Activated CD4-positive, alpha-beta memory T cell treated with anti-CD3 and anti-CD28 coated beads, Interleukin-2, amount 10 ng/mL, durations not matched to agents 7 days and 5 days (primary cell): ENCODE measurements around the gene PUS10. TPM values are rescaled to one million over a fixed set of nuclear protein-coding genes. Genes with fewer than 3 reads are reported as not detected.

ENCODE experiments used
- CTCF ChIA-PET: fragments of 350-600 bp; sonication (Branson Sonifier 250); formaldehyde crosslinking; loops from one replicate; lab custom pipeline; 2021; ENCODE audit warnings: antibody characterized with exemption, inconsistent platforms; lab: Charles Lee
- POLR2A ChIA-PET: fragments of 350-600 bp; sonication (Branson Sonifier 250); formaldehyde crosslinking; loops from one replicate; lab custom pipeline; 2021; ENCODE audit warnings: antibody characterized with exemption; lab: Charles Lee
- DNase-seq: peaks from one replicate; pipeline ENCODE4 v3.0.0-alpha.2; 2020
- H3K27ac Mint-ChIP-seq: one replicate; pipeline ENCODE4 v1.8.0; 2021; ENCODE audit warnings: mild to moderate bottlenecking, mixed read lengths
- H3K27me3 Mint-ChIP-seq: one replicate; pipeline ENCODE4 v1.8.0; 2021; ENCODE audit warnings: mixed read lengths
- H3K36me3 Mint-ChIP-seq: one replicate; pipeline ENCODE4 v1.8.0; 2021; ENCODE audit warnings: low read depth, mixed read lengths
- H3K4me1 Mint-ChIP-seq: one replicate; pipeline ENCODE4 v1.8.0; 2021; ENCODE audit warnings: mixed read lengths
- H3K4me3 Mint-ChIP-seq: one replicate; pipeline ENCODE4 v1.8.0; 2021; ENCODE audit warnings: mild to moderate bottlenecking, mixed read lengths
- H3K9me3 Mint-ChIP-seq: one replicate; pipeline ENCODE4 v1.8.0; 2021; ENCODE audit warnings: mixed read lengths
- total RNA-seq, 2 experiments: library from RNA; stranded (reverse); gene quantifications; one replicate each; pipeline ENCODE4 v1.2.3, GENCODE V29; 2021

The PUS10 gene
- total RNA-seq, 2 experiments from 2014 or later: 7.3 to 7.5 TPM

DNA sequence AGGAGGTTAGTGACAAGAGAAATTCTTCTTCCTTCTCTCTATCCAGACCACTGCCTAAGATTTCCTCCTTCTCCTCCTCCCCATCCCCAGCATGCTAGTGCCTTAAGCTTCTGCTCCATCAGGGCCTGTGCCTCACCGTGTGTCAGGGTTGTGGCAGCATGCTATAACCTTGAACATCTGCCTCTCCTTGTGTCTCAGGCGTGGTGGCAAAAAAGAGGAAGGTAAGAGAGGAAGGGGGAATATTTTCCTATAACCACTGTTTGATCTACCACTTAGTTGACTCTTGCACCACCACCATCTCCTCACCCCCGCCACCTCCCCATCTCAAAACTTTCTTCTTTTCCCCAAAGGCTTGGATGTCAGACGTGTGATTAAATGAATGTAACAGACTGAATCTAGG lies 38.8 kb downstream of the PUS10 start:
- POLR2A ChIA-PET: no interaction called here
- no peaks in the 10 kb centered on the region for H3K36me3 Mint-ChIP-seq
- CTCF ChIA-PET: no interaction called here
- H3K9me3 Mint-ChIP-seq: no peaks in the 10 kb centered on the region
- H3K4me1 Mint-ChIP-seq: peaks cover 23% of the 10 kb centered on the region
- DNase-seq: no peak
- H3K4me3 Mint-ChIP-seq: no peak overlapping the region
- H3K27me3 Mint-ChIP-seq: no peaks in the 10 kb centered on the region
- no peak overlapping the region for H3K27ac Mint-ChIP-seq

DNA sequence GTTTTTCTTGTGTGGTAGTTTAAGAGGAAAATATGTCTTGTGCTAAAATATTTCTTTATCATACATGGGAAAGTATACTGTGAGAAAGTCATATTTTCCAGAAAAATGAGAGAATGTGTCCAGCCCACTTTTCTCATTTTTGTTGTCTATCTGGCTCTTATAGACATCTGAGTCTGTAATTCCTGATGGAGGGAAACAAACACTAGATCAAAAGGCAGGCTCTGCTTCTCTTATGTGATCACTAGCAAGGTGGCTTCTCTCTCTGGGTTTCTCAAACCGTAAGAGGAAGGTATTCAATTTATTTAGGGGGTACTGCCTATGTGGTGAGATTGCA lies 40.5 kb downstream of the PUS10 start:
- no peaks in the 10 kb centered on the region for H3K9me3 Mint-ChIP-seq
- H3K36me3 Mint-ChIP-seq: no peaks in the 10 kb centered on the region
- no peak overlapping the region for H3K27ac Mint-ChIP-seq
- POLR2A ChIA-PET: interaction anchor here (1.5 kb wide), 1 partner anchor 12 kb away, joined by 6 read pairs; no protein-coding TSS in a partner anchor
- CTCF ChIA-PET: interaction anchor here (0.7 to 1.2 kb wide), 2 partner anchors 19 to 21 kb away, joined by 4 to 5 read pairs; no protein-coding TSS in a partner anchor
- H3K4me1 Mint-ChIP-seq: peaks cover 23% of the 10 kb centered on the region
- DNase-seq: no peak
- no peak overlapping the region for H3K4me3 Mint-ChIP-seq
- no peaks in the 10 kb centered on the region for H3K27me3 Mint-ChIP-seq

DNA sequence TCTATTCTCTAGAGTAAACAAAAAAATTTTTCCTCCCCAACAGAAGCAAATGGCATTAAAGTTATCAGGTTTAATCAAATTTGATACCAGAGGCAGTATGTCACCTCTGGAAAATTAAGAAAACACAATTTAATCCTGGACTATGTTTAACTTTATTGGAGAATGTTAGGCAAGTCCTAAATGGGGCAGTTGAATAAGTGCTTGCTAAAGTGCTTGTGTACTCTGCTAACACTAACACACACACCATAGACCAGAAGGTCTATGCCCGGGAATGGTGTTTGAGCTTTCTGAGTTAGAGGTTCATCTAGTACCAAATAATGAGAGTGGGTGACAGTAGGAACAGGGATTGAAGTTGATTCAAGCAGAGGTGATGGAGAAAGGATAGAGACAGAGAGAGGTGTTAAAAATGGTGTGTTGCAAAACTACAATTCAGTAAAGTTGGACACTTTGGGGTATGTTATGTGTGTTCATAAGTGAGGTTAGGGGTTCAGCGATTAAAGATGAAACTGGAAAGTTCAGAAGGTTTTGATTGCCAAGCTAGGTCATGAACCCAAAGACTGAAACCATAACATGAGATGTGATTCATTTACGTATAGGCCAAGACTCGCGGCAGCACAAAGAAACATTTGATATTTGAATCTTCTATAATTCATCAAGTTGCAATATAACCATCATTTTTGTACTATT lies 41.0 kb downstream of the PUS10 start:
- CTCF ChIA-PET: interaction anchor here (1.2 kb wide), 1 partner anchor 21 kb away, joined by 5 read pairs; no protein-coding TSS in a partner anchor
- Mint-ChIP-seq H3K27me3 (no peaks in the 10 kb centered on the region), H3K9me3 (no peaks in the 10 kb centered on the region), H3K4me1 (peaks cover 25% of the 10 kb centered on the region), H3K36me3 (no peaks in the 10 kb centered on the region), H3K4me3 (no peak overlapping the region), H3K27ac (no peak overlapping the region)
- POLR2A ChIA-PET: interaction anchor here (0.8 to 1.5 kb wide), 2 partner anchors 11 to 96 kb away, joined by 3 to 6 read pairs; partner anchors contain the start of gene REL
- DNase-seq: no peak

GRCh38 chr2:60976256-60976850 lies 41.7 kb downstream of the PUS10 start:
- H3K36me3 Mint-ChIP-seq: no peaks in the 10 kb centered on the region
- H3K4me1 Mint-ChIP-seq: peaks cover 29% of the 10 kb centered on the region
- no peak for DNase-seq
- no peaks in the 10 kb centered on the region for H3K27me3 Mint-ChIP-seq
- no peak overlapping the region for H3K27ac Mint-ChIP-seq
- H3K9me3 Mint-ChIP-seq: no peaks in the 10 kb centered on the region
- POLR2A ChIA-PET: interaction anchor here (0.8 to 1.5 kb wide), 2 partner anchors 10 to 95 kb away, joined by 3 to 6 read pairs; partner anchors contain the start of gene REL
- CTCF ChIA-PET: no interaction called here
- no peak overlapping the region for H3K4me3 Mint-ChIP-seq

GRCh38 chr2:60974652-60975051 lies 43.4 kb downstream of the PUS10 start:
- CTCF ChIA-PET: interaction anchor here (1.2 to 1.6 kb wide), 2 partner anchors 10 to 25 kb away, joined by 5 to 9 read pairs; no protein-coding TSS in a partner anchor

GRCh38 chr2:60973705-60974104 lies 44.4 kb downstream of the PUS10 start:
- POLR2A ChIA-PET: interaction anchor here (1.1 kb wide), 1 partner anchor 156 kb away, joined by 3 read pairs; no protein-coding TSS in a partner anchor
- Mint-ChIP-seq H3K9me3 (no peaks in the 10 kb centered on the region), H3K27ac (no peak overlapping the region), H3K4me3 (no peak overlapping the region), H3K27me3 (no peaks in the 10 kb centered on the region), H3K36me3 (no peaks in the 10 kb centered on the region), H3K4me1 (peaks cover 27% of the 10 kb centered on the region)
- no peak for DNase-seq
- CTCF ChIA-PET: interaction anchor here (0.7 to 1.6 kb wide), 3 partner anchors 9 to 26 kb away, joined by 3 to 9 read pairs (median 5); no protein-coding TSS in a partner anchor

More at GRCh38 chr2:60974652-60975051, 43.4 kb downstream of the PUS10 start:
- H3K9me3 Mint-ChIP-seq: no peaks in the 10 kb centered on the region
- no peak for DNase-seq
- no peaks in the 10 kb centered on the region for H3K36me3 Mint-ChIP-seq
- peaks cover 27% of the 10 kb centered on the region for H3K4me1 Mint-ChIP-seq
- H3K27ac Mint-ChIP-seq: no peak overlapping the region
- no peaks in the 10 kb centered on the region for H3K27me3 Mint-ChIP-seq
- no peak overlapping the region for H3K4me3 Mint-ChIP-seq
- POLR2A ChIA-PET: interaction anchor here (1.0 to 1.1 kb wide), 2 partner anchors 16 to 157 kb away, joined by 3 read pairs; no protein-coding TSS in a partner anchor

DNA sequence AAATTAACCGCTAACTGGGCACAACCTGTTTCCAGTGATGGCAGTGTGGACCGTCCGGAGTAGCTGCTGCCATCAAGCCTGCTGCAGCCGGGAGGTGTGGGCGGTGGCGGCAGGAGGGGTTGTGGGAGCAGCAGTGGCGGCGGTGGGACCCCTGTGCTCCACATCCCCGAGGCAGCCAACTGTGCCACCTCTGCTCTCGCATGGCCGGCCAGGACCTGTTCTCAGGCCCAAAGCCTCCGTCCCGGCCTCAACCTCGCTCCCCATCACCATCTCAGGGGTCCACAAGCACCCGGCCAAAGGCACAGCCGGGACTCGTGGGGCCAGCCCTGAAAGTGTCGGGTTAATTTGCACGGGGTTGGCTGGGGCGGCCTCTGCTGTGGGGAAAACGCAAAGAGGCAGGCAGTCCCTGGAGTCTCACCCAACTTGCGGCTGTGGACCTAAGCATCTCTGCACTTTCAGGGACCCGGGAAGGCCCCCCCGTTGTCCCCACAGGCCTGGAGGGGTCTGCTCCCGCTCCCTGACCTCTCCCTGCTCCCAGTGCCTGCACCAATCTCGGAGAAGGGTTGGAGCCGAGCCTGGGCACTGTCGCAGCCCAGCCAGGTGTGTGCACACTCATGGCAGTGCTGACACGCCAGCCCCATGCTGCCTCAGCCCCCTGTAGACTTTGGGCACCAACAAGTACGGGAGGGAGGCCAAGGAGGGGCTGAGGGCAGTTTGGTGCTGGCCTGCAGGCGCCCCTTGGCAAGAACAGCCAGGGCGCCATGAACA lies 45.0 kb downstream of the PUS10 start:
- Mint-ChIP-seq H3K4me1 (peaks cover 26% of the 10 kb centered on the region), H3K27ac (no peak overlapping the region), H3K4me3 (no peak overlapping the region), H3K27me3 (no peaks in the 10 kb centered on the region), H3K36me3 (no peaks in the 10 kb centered on the region), H3K9me3 (no peaks in the 10 kb centered on the region)
- DNase-seq: no peak
- ChIA-PET POLR2A (no interaction called here), CTCF (interaction anchor here (1.2 to 1.6 kb wide), 2 partner anchors 8 to 26 kb away, joined by 5 to 9 read pairs; no protein-coding TSS in a partner anchor)

DNA sequence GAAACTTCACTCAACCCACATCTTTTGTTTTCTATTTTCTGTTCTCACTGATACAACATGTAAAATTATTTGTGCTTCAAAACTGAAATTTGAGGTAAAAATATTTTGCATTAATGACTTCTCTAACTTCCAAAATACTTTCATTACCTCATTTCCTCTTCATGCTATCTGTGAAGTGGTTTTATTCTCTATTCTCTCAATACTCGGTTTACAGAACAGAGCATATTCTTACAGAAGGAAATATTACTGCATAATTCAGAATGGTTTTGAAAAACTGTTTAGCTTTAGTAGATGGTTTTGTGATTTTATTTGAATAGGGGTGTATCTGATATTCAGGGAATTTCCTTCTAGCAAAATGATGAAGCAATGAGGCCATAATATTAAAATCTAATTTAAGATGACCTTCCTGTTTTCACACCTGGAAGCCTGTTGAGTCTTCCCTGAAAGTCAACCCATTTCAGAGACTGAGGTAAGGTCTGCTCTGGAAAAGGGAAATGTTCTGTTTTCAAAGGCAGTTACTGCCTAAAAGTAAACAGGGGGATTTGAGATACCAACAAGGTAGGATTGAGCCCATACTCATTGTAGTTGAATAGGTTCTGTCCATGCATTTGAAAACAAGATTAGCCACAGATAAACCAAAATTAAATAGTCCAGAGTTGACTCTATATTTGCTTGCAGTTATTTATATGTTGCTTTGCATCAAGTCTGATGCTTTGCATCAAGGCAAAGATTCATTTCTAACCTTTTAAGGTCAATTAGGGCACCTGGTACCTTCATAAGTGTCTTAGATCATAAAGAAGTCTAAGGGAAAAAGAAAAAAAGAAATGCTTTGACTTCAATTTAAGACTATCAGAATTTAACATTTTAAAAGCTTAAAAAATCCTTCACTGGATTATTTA lies 51.3 kb downstream of the PUS10 start:
- ChIA-PET CTCF (interaction anchor here (1.0 to 3.0 kb wide), 4 partner anchors 12 to 258 kb away, joined by 3 to 8 read pairs (median 6); no protein-coding TSS in a partner anchor), POLR2A (interaction anchor here (1.4 to 3.9 kb wide), 3 partner anchors 10 to 85 kb away, joined by 4 to 25 read pairs (median 6); partner anchors contain the start of gene REL)
- Mint-ChIP-seq H3K4me3 (no peak overlapping the region), H3K9me3 (peaks cover 4% of the 10 kb centered on the region), H3K4me1 (peaks cover 33% of the 10 kb centered on the region), H3K36me3 (peaks cover 36% of the 10 kb centered on the region), H3K27me3 (no peaks in the 10 kb centered on the region), H3K27ac (peak overlapping the region; percentile 3)
- no peak for DNase-seq

DNA sequence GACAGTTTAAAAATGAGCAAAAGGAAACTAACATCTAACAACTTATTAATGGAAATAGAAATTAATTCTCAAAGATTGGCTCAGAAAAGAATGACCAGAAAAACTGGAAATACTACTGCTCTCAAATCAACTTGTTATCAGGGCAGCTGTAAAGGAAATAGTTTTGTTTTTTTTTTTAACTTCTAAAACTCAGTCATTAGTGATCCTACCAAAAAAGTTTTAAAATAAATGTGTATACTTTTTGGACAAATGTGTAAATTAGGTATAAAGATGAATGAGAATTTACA lies 52.6 kb downstream of the PUS10 start:
- Mint-ChIP-seq H3K9me3 (peaks cover 4% of the 10 kb centered on the region), H3K4me1 (peaks cover 27% of the 10 kb centered on the region)
- POLR2A ChIA-PET: interaction anchor here (0.7 to 3.9 kb wide), 6 partner anchors 12 to 213 kb away, joined by 3 to 25 read pairs (median 4); partner anchors contain the start of genes PAPOLG and REL

GRCh38 chr2:60964651-60965498 lies 53.2 kb downstream of the PUS10 start:
- peak overlapping the region; percentile 77 for H3K27ac Mint-ChIP-seq
- H3K9me3 Mint-ChIP-seq: peaks cover 4% of the 10 kb centered on the region
- peaks cover 27% of the 10 kb centered on the region for H3K4me1 Mint-ChIP-seq
- ChIA-PET POLR2A (interaction anchor here (0.7 to 3.9 kb wide), 9 partner anchors 12 to 213 kb away, joined by 3 to 25 read pairs (median 3); partner anchors contain the start of genes PAPOLG and REL), CTCF (interaction anchor here (0.7 to 3.0 kb wide), 6 partner anchors 9 to 145 kb away, joined by 3 to 9 read pairs (median 6); no protein-coding TSS in a partner anchor)
- DNase-seq: no peak
- no peak overlapping the region for H3K4me3 Mint-ChIP-seq
- H3K27me3 Mint-ChIP-seq: no peaks in the 10 kb centered on the region
- peaks cover 38% of the 10 kb centered on the region for H3K36me3 Mint-ChIP-seq

More for the DNA sequence above, 52.6 kb downstream of the PUS10 start:
- Mint-ChIP-seq H3K27ac (peak overlapping the region; percentile 77), H3K36me3 (peaks cover 38% of the 10 kb centered on the region), H3K27me3 (no peaks in the 10 kb centered on the region), H3K4me3 (no peak overlapping the region)
- CTCF ChIA-PET: interaction anchor here (1.5 to 3.0 kb wide), 4 partner anchors 9 to 34 kb away, joined by 3 to 9 read pairs (median 8); no protein-coding TSS in a partner anchor
- DNase-seq: no peak

DNA sequence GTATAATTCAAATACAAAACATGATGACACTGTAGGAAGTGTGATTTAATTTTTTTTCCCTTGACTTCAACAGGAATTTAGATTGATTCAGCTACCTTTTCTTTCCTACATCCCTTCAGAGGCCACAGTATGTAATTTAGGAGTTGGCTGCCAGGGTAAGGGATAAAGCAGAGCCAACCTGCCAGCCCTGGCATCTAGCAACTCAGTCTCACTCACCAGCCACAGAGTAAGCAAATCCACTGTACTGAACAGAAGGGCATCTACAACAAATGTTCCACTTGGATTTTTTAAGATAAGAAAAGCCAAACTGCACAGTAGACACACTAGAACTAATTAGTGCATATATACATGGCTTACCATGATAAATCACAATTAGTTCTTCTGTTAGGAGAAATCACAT lies 54.9 kb downstream of the PUS10 start:
- H3K9me3 Mint-ChIP-seq: peaks cover 4% of the 10 kb centered on the region
- ChIA-PET CTCF (no interaction called here), POLR2A (interaction anchor here (1.4 to 3.9 kb wide), 2 partner anchors 81 to 100 kb away, joined by 3 to 25 read pairs; partner anchors contain the start of gene REL)
- H3K36me3 Mint-ChIP-seq: peaks cover 40% of the 10 kb centered on the region
- no peak for DNase-seq
- H3K4me3 Mint-ChIP-seq: no peak overlapping the region
- H3K27me3 Mint-ChIP-seq: no peaks in the 10 kb centered on the region
- H3K27ac Mint-ChIP-seq: no peak overlapping the region
- H3K4me1 Mint-ChIP-seq: peaks cover 27% of the 10 kb centered on the region
